ENCODE data around the gene BOK.

DNA sequence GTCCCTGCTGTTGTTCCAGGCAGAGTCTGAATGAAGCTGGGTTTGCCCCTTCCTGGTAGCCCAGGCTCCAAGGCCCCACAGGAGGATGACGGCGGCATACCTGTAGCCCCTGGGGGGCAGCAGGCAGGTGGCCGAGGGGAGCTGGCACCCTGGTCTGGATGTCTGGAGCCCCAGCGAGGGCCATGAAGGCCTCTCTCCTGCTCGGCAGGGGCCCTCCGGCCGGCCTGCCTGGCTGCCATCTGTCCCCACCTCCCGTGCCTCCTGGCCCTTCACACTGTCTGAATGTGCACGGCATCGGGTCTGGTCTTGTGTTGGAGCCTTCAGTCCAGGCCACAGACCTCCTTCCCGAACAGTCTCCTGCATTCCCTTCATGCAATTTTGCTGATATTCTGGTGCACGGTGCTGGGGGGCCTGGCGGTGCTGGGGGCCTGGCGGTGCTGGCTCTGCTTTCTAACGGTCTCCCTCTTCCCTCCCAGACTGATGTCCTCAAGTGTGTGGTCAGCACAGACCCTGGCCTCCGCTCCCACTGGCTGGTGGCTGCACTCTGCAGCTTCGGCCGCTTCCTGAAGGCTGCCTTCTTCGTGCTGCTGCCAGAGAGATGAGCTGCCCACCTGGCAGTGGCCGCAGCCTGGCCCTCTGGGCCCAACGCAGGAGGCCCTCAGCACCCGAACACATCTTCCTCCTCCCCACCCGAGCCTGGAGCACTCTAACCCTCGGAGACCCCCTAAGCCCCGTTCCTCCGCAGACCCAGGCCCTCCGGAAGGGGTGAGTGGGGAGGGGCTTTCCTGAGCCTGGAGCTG is 13.5 kb downstream of the BOK start:
- TF ChIP-seq NFRKB (IDR thresholded peaks at IDR 0.05) (no peak), ZNF384 (IDR thresholded peaks at IDR 0.05) (no peak), FOXM1 (IDR thresholded peaks at IDR 0.05; ENCODE audit: borderline replicate concordance) (no peak), SUZ12 (IDR thresholded peaks at IDR 0.05) (no peak), CTBP1 (IDR thresholded peaks at IDR 0.05; ENCODE audit: borderline replicate concordance) (no peak)

All from HEK293T (cell line).